HG03135 (cell line): ENCODE measurements around the gene NBAS.

Source experiments
- ATAC-seq: cut with Tn5 transposase; IDR thresholded peaks from one replicate; pipeline ENCODE4 v1.9.1; 2021; ENCODE audit warnings: mild to moderate bottlenecking, moderate library complexity; ENCODE audit not compliant: unreplicated experiment

The NBAS gene

DNA sequence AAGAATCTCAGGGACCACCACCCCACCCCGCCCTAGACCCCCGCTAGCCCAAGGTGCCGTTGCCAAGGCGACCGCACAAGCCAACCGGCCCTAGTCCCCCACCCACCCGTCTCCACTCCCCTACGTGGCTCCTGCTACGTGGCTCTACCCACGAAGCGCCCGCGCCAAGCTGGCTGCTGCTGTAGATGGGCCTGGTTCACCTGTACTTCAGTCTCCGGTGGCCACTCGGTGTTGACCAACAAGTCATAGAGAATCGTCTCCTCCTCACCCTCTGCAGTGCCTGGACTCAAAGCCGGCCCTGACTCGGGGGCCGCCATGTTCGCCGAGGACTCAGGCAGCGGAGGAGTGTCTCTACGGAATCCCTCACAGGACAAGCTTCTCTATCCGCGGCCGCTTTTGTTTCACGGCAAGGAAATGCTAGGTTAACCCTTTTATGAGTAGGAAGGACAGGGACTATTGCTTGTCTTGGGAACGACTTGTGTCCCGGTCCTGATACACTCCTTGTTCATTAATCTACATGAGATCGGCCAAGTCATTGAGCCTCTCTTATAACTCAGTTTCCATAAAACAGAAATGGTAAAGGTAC lies at the start of gene NBAS:
Gene NBAS, minus strand, starts transcription at position 347 of the 586 bp plus-strand sequence. Its CDS starts 30 bp downstream, at position 317.
- peak; percentile 75 for ATAC-seq

DNA sequence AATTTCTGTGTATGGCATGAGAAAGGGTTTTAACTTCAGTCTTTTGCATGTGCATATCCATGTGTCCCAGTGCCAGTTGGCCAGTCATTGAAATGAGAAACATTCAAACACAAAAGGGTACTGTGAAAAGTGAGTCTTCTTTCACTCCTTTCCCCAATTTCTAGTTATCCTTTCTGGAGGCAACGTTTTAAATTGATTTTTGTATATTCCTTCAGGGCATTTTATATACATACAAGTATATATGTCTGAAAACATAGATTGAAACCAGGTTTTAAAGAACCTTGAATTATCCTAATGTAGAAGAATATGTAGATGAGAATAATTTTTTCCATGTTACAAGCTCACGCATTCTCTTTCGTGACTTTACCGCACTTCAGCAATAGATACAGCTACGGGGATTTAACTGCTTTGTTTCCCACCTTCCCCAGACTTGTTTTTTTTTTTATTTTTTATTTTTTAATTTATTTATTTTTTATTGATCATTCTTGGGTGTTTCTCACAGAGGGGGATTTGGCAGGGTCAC lies 49.4 kb upstream of the NBAS start:
- ATAC-seq, result no peak

DNA sequence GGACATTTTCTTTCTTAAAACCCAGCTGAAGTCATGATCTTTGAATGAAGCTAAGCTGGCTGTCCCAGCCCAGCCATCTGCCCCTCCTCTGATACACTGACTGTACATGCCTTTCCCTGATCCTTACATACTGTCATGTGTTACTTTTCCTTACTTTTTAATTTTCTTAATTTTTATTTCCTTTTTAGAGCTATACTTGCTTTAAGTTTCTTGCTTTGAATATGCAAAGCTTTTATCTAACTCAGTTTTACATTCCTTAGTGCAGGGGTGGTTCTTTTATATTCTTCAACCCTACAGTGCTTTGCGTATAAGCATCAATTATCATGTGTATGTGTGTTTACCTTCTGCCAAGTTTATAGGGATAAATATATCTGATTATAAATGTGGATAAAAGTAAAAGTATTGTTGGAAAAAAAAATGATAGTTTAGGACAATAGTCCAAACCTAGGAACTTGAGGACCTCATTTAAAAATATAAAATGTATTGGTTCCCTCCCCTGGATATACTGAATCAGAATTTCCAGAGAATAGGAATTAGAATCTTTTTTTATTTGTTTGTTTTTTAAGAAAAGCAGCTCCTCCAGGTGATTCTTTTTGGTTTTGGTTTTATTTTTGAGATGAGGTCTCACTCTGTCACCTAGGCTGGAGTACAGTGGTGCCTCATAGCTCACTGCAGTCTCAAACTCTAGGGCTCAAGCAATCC lies 48.4 kb upstream of the NBAS start:
- ATAC-seq, result no peak

DNA sequence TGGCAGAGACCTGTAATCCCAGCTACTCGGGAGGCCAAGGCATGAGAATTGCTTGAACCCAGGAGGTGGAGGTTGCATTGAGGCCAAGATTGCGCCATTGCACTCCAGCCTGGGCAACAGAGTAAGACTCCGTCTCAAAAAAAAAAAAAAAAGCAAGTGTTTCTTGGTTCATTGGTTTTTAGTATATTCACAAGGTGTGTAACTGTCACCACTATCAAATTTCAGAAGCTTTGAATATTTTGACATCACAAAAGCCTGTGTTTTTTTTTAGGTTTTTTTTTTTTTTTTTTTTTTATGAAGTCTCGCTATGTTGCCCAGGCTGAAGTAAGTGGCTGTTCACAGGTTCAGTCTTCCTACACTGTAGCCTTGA lies 47.2 kb upstream of the NBAS start:
- ATAC-seq, result no peak

DNA sequence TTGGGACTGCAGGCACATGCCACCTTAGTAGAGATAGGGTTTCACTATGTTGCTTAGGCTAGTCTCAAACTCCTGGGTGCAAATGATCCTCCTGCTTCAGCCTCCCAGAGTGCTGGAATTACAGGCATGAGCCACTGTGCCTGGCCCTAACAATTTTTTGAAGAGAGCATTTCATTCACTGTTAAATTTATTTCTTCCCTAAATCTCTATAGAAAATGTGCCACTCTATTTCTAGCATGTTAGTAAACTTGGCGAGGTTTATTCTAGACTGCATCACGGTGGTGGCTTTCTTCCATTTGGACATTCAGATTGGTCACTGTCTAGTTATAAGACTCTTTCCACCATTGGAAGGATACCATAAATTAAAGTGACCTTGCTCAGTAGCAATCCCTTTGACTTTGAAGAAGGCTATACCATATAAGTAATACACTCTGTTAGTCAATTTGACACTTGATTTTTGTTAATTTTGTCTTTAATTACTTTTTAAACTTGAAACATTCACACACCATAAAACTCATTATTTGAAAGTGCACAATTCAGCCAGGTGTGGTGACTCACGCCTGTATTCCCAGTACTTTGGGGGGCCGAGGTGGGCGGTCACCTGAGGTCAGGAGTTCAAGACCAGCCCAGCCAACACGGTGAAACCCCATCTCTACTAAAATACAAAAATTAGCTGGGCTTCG lies 46.7 kb upstream of the NBAS start:
- ATAC-seq, result no peak

DNA sequence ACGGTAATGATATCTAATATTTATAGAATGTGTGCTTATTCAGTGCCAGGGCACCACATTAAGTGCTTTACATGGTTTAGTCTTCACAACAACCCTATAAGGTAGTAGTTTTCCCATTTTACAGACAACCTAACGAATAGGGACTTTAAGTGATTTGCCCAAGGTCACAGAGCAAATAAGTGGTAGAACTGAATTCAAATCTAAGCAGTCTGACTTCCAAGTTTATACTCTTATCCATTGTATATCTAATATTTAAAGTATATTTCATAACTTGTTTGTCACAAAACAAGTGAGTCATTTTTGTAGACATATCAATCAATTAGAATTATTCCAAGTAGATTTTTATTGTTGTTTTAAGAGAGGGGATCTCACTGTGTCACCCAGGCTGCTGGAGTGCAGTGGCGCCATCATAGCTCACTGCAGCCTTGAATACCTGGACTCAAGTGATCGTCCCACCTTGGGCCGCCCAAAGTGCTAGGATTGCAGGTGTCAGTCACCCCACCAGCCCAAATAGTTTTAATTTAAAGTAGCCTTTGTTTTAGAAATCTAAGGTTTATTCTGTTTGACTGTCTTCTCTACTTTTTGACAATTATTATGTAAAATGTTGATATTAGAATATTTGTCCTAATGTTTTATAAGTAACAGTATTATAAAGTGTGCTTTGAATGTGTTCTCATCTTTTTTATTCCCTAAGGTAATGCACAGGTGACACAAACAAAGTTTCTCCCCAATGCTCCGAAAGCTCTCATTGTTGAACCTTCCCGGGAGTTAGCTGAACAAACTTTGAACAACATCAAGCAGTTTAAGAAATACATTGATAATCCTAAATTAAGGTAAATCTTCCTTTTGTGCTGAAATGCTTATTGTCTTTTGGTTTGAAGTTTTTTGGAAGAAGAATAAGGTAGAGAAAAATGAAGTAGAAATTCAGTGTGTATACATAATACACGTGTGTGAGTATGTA lies 45.6 kb upstream of the NBAS start:
- no peak for ATAC-seq

DNA sequence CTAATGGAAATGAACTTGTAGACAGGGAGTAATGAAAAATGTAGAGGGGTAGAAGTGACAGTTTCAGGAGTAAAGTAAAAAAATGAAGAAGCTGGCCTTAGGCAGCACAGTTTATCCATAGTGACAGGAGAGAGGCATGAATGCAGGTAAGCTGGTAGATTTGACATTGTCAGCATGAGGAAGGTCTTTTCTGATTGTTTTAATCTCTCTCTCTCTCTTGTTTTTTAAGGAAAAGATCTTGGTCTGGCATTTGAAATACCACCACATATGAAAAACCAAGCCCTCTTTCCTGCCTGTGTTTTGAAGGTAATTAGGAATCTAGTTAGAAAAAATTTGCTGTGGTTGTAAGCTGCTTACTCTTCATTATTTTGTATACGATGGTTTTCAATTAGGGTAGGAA lies 44.6 kb upstream of the NBAS start:
- no peak for ATAC-seq

DNA sequence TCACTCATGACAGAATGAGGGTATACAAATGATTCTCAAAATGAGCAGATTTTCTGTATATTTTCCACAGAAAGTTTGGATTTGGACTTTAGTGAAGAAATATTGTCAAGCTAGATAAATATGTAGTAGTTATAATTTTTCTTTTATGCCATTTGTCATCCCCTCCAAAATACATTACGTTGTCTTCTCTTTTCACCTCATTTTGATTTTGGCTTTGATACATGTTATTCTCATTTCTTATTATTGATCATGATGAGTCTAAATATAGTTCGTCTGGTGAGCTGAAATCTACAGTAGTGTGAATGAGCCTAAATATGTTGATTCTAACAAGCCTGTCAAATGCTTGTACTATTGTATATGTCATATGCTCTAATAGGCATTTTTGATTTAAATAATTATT lies 42.8 kb upstream of the NBAS start:
- ATAC-seq, result no peak

DNA sequence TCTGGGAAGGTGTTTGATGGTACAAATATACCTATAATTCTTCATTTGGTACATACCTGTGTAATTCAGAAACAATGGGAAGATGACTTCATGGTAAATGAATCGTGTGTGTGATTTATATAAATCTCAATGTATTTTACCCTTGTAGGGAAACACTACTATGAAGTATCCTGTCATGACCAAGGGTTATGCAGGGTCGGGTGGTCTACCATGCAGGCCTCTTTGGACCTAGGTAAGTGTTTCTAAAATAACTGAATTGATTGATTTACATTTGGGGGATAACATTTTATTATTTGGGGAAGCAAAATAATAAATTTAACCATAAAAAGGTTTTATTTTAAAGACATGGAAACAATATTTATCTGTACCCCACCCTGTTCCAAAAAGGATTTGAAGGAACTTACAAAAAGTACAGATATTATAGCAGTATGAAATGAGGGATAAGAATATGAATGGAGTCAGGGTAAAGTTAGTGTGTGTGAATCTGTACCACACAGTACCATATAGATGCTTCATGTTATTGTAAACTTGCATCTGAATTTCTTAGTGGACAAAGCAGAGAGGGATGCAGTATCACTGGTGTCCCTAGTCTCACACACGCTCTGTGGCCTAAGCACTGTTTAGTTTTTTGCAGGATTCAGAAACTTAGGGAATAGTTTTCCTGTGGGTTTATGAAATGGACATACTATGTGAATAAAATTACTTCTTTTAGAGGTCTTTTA lies 42.1 kb upstream of the NBAS start:
- ATAC-seq, result no peak

DNA sequence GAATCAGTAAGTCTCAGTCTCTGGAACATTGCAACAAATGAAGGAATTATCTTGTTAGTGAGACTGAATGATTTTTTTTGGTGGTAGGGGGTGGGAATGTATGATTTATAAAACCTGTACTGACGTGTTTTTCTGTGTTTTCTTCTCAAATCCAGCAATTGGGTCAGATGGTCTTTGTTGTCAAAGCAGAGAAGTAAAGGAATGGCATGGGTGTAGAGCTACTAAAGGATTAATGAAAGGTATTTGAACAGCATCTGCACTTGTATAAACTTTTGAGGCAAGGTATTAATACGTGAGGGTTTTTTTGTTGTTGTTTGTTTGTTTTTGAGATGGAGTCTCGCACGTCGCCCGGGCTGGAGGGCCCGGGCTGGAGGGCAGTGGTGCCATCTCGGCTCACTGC lies 41.3 kb upstream of the NBAS start:
- no peak for ATAC-seq

DNA sequence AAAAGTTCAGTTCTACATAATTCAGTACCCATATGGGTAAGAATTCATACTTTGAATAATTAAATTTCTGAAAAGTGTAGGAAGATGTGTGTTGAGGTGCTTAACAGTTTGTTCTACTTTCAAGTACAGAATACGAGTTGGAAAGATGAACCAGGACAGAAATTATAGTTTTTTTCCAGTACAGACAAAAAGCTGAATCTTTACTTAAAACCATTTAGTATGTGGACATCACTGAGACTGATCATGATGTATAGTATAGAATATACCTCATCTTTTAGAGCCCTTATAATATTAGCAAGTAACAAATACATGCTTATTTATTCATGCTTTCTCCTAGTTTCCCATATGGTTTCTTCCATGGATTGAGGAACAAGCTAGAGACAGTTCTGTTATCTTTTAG lies 40.5 kb upstream of the NBAS start:
- ATAC-seq, result no peak

DNA sequence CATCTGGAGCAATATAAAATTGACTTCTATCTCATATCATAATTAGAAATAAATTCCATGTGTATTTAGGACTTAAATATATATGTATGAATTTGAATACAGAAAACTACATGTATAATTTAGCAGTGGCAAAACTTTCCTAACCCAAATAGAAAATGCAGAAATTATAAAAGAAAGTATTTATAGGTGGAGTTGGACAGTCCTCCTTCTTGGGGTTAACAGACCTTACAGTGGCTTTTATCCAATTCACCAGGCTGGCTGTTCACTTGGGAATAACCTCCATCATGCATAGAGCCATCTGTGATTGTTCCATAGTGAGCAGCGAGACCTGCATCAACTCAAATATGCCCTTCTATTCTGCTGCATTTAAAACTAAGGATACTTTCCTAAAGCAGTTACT lies 38.9 kb upstream of the NBAS start:
- no peak for ATAC-seq

DNA sequence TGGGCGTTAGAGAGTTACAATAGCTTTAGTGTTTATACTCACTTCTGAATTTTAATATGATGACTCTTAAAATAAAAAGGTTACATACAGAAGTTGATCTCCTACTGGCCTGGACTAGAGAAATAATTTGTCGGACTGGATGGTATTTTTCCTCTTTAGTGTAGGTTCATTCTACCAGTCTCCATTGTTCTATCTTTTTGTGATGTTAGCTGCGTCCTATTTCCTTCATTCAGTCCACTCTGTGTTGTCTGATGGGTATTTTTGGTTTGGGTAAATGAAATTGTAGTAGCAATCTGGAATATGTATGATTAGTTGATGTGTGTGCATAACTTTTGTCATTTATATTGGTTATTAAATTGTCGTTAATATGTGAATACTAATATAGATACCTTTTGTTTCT lies 35.8 kb upstream of the NBAS start:
- ATAC-seq, result no peak

DNA sequence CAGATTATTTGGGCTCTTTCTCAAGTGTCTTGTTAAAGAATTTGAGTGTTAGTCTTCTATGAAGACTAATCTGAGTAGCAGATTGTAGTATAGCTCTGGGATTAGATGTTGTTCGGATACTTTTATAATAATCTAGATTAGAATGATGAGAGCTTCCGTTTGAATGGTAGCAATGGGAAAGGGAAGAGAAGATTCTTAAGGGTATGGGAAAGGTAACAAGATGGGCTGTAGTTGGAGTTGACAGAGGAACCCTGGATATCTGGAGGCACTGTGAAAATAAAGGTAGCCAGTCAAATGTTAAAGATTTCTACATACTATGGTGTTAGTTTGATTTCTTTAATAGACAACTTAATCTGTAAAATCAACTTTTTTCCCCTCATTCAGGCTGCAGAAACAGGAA lies 35.2 kb upstream of the NBAS start:
- no peak for ATAC-seq

DNA sequence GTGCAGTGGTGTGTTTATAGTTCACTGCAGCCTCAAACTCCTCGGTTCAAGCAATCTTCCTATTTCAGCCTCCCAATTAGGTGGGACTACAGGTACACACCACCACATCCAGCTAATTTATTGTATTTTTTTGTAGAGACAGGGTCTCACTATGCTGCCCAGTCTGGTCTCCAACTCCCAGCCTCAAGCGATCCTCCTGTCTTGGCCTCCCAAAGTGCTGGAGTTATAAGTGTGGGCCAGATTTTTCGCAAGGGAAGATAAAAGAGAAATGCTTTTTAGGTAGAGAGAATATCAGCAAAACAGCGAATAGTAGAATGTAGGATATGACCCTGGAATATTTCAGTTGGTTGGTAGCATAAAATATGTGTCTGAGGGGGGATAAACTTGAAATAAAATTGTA lies 34.8 kb upstream of the NBAS start:
- ATAC-seq, result no peak

DNA sequence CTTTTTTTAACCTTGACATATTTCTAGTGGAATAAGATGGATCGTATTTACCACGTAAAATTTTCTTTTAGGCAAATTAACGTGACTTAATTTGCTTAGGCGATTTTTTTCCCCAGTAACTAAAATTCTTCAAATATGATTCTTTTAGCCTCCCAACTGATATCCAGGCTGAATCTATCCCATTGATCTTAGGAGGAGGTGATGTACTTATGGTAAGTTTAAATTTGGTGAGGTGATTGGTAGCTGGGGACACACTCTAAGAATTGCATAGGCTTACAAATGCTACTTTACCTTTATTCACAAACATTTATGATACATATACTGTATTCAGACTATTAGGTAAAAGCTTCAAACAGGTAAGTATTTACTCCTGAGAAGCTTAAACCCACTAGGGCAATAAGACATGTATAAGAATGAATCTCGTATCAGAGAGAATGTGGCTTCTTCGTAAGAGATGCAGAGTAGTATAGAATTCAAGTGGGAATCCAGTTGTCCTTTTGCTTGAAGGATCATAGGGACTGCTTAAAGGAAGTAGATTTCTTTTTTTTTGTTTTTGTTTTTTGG lies 34.3 kb upstream of the NBAS start:
- no peak for ATAC-seq

DNA sequence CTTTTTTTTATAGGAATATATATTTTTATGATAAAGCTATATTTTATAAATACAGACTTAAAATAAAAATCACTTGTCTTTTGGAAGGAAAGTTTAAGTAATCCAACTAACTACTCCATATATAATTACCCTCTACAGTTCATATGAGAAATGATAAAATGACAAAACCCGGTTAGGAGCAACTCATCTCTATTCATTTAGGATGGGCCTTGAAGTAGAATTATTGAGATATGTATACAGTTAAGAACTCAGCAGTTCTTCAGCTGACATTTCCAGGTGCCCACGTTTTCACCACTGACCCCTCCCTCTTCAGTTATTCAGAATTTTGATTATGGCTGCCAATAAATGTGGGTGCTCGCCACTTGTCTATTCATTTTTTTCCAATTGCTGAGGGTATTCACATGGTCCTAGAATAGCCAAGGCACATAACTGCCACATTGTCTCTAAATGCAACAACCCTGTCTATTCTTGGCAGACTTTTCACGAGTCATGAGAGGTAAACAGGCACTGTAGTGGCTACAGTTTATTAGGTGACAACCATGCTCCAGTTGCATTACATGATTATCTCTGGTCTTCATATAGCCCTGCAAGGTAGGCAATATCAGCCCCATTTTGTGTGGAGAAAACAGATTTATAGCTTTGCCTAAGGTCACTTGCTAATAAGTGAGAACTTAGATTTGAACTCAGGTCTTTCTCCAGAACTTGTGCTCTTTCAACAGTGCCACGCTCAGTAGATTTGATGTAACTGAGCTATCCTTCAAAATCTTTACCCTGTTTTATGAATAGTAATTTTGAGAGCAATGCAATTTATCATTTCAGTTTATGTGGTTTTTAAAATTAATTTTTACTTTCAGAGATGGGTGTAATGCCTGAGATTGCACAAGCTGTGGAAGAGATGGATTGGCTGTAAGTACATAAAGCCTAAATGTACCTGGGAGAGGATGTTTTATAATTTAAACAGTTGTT lies 33.4 kb upstream of the NBAS start:
- no peak for ATAC-seq

DNA sequence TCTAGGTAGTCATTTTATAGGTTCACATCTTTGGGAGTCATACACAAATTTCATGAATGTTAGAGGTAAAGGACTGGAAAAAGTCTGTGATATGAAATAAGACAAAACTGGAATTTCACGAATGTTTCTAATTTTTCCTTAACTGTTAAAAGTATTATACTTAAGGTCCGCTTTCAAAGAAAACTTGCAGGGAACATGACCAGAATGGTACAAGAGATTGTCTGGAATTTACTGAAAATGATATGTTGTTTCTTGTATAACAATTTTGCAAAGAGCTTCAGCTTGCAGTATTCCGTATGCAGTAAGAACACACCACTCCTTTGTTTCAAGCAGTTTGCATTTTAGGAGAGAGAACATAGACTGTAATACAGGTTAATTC lies 32.2 kb upstream of the NBAS start:
- no peak for ATAC-seq
